Esophagus muscularis mucosa (tissue), 4 donors: ENCODE data around the gene PER2. TPM values are rescaled to one million over a fixed set of nuclear protein-coding genes. Genes with fewer than 3 reads are reported as not detected.

Experiments used
- DNase-seq: peaks from one replicate; pipeline ENCODE4 v3.0.0-alpha.2; 2017; ENCODE audit errors: extremely low spot score
- H3K27ac ChIP-seq, 4 donors: fragments of 200-600 bp; sonication (generic); replicated peaks in 1 of 4; 1 replicate in 3 of 4; 2 replicates in 1 of 4; pipeline ENCODE4 v1.5.1; 2016 to 2019; ENCODE audit warnings: mild to moderate bottlenecking in 1 of 4
- H3K27me3 ChIP-seq, 4 donors: fragments of 200-600 bp; sonication (generic); one replicate each; pipeline versions ENCODE4 v1.5.1 to v1.6.0; 2016 to 2019
- H3K36me3 ChIP-seq, 4 donors: fragments of 200-600 bp; sonication (generic); one replicate each; pipeline ENCODE4 v1.5.1; 2016 to 2019
- H3K4me1 ChIP-seq, 4 donors: fragments of 200-600 bp; sonication (generic); one replicate each; pipeline ENCODE4 v1.5.1; 2016 to 2019
- H3K4me3 ChIP-seq, 4 donors: fragments of 200-600 bp; sonication (generic); 1 replicate in 2 of 4; 2 replicates in 2 of 4; pipeline ENCODE4 v1.5.1; 2016 to 2019; ENCODE audit warnings: mild to moderate bottlenecking in 4 of 4, moderate library complexity in 1 of 4
- H3K9me3 ChIP-seq, 4 donors: fragments of 200-600 bp; sonication (generic); 1 replicate in 3 of 4; 2 replicates in 1 of 4; pipeline ENCODE4 v1.5.1; 2016 to 2019
- CTCF ChIP-seq, 3 experiments: fragments of 200-600 bp in 2 of 3; fragments of 450-650 bp in 1 of 3; sonication (generic) in 2 of 3; IDR thresholded peaks; one replicate each; pipeline ENCODE4 v1.5.1; 2017 to 2019; ENCODE audit warnings: antibody characterized with exemption in 3 of 3, mild to moderate bottlenecking in 2 of 3, moderate library complexity in 1 of 3
- EP300 ChIP-seq: sonication (generic); formaldehyde crosslinking; IDR thresholded peaks from one replicate; pipeline ENCODE4 v1.6.1; 2017; ENCODE audit warnings: antibody characterized with exemption
- POLR2A ChIP-seq: fragments of 450-650 bp; IDR thresholded peaks from one replicate; pipeline ENCODE4 v1.6.1; 2017; ENCODE audit warnings: antibody characterized with exemption, moderate library complexity, mild to moderate bottlenecking, low read depth
- POLR2AphosphoS5 ChIP-seq, 2 donors: sonication (generic); formaldehyde crosslinking; IDR thresholded peaks; one replicate each; pipeline ENCODE4 v1.6.1; 2017; ENCODE audit warnings: antibody characterized with exemption in 2 of 2
- WGBS: methylation state at CpG from one replicate; pipeline ENCODE4 v1.1.5; 2018; 5-methylcytosine and 5-hydroxymethylcytosine counted together
- intact Hi-C: fragments of 100-400 bp; cut with DNase I; formaldehyde crosslinking; loops from one replicate; pipeline ENCODE4 v1.15.1; 2023
- total RNA-seq, 4 donors: library from RNA; depleted of rRNA; stranded (reverse); fragments of >200 nt; gene quantifications; one replicate each; pipeline versions ENCODE4 v1.1.0 to v1.2.1, GENCODE V29; 2016

PER2 gene
- total RNA-seq, 4 donors from 2014 or later = 9.1 to 13.1 (median 11.1) TPM

- Histone ChIP-seq H3K4me1 (peaks cover 0 to 7% (median 2%) of the 10 kb centered on the region in 4 donors), H3K36me3 (no peaks in the 10 kb centered on the region), H3K27ac (no peak overlapping the region), H3K9me3 (no peaks in the 10 kb centered on the region), H3K4me3 (no peak overlapping the region), H3K27me3 (peaks cover 0 to 11% (median 0%) of the 10 kb centered on the region in 4 donors)
- WGBS = 83% methylated on average over 15 of the region's 24 CpGs
- intact Hi-C loops = no loop called here
- DNase-seq = no peak
- no peak for TF ChIP-seq POLR2AphosphoS5 (IDR thresholded peaks at IDR 0.05)
Observed at GRCh38 chr2:238296638-238297457, 8.4 kb upstream of the PER2 start.

GRCh38 chr2:238295144-238296112 is 7.0 kb upstream of the PER2 start:
- no peaks in the 10 kb centered on the region for H3K36me3 ChIP-seq
- H3K9me3 ChIP-seq = no peaks in the 10 kb centered on the region
- H3K27me3 ChIP-seq = peaks cover 0 to 11% (median 0%) of the 10 kb centered on the region in 4 donors
- TF ChIP-seq POLR2AphosphoS5 (IDR thresholded peaks at IDR 0.05) = no peak
- TF ChIP-seq POLR2A = no peak
- TF ChIP-seq CTCF (IDR thresholded peaks at IDR 0.05) = no peak
- no peak for TF ChIP-seq EP300
- H3K4me1 ChIP-seq = peaks cover 0 to 10% (median 6%) of the 10 kb centered on the region in 4 donors
- intact Hi-C loops = no loop called here
- no peak overlapping the region for H3K4me3 ChIP-seq
- WGBS = 78% methylated on average over 10 of the region's 21 CpGs
- H3K27ac ChIP-seq = no peak overlapping the region
- DNase-seq = no peak

- Histone ChIP-seq H3K4me1 (peaks cover 6 to 12% (median 12%) of the 10 kb centered on the region in 4 donors), H3K27ac (no peak overlapping the region), H3K9me3 (no peaks in the 10 kb centered on the region), H3K4me3 (no peak overlapping the region), H3K27me3 (peaks cover 0 to 11% (median 0%) of the 10 kb centered on the region in 4 donors), H3K36me3 (no peaks in the 10 kb centered on the region)
- TF ChIP-seq EP300 (no peak), POLR2A (no peak), CTCF (IDR thresholded peaks at IDR 0.05) (no peak), POLR2AphosphoS5 (IDR thresholded peaks at IDR 0.05) (no peak)
- DNase-seq = no peak
- intact Hi-C loops = no loop called here
- WGBS = 90% methylated on average over 17 of the region's 17 CpGs
Observed at GRCh38 chr2:238294393-238295143, 6.2 kb upstream of the PER2 start.

GRCh38 chr2:238294046-238294392 is 5.6 kb upstream of the PER2 start:
- intact Hi-C loops = no loop called here
- 87% methylated on average over 6 of the region's 9 CpGs for WGBS
- peaks cover 0 to 11% (median 0%) of the 10 kb centered on the region in 4 donors for H3K27me3 ChIP-seq
- TF ChIP-seq POLR2A (no peak), POLR2AphosphoS5 (IDR thresholded peaks at IDR 0.05) (no peak), CTCF (IDR thresholded peaks at IDR 0.05) (no peak), EP300 (no peak)
- no peaks in the 10 kb centered on the region for H3K36me3 ChIP-seq
- no peak overlapping the region for H3K27ac ChIP-seq
- H3K4me3 ChIP-seq = no peak overlapping the region
- no peak for DNase-seq
- peaks cover 12 to 18% (median 17%) of the 10 kb centered on the region in 4 donors for H3K4me1 ChIP-seq
- H3K9me3 ChIP-seq = no peaks in the 10 kb centered on the region
